GM21526 (cell line): ENCODE results near the gene SLC6A4.
"Not testable (repeated sequence)": the region's sequence is repeated elsewhere in the genome, so short reads cannot be mapped to it uniquely, and the experiment has no call there.

Source experiments
- ATAC-seq: cut with Tn5 transposase; IDR thresholded peaks from one replicate; pipeline ENCODE4 v1.9.1; 2021; ENCODE audit warnings: moderate library complexity; ENCODE audit not compliant: unreplicated experiment, low FRiP score

SLC6A4 gene

DNA sequence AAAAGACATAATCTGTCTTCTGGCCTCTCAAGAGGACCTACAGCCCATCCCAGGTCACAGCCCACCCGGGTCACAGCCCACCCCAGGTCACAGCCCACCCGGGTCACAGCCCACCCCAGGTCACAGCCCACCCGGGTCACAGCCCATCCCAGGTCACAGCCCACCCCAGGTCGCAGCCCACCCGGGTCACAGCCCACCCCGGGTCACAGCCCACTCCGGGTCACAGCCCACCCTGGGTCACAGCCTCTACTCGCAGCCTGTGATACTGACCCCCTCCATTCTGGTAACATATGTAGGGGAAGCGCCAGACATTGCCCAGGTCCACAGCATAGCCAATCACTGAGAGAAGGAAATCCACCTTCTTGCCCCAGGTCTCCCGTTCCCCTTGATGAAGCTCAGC lies 14.2 kb downstream of the SLC6A4 start:
- ATAC-seq, result no peak

DNA sequence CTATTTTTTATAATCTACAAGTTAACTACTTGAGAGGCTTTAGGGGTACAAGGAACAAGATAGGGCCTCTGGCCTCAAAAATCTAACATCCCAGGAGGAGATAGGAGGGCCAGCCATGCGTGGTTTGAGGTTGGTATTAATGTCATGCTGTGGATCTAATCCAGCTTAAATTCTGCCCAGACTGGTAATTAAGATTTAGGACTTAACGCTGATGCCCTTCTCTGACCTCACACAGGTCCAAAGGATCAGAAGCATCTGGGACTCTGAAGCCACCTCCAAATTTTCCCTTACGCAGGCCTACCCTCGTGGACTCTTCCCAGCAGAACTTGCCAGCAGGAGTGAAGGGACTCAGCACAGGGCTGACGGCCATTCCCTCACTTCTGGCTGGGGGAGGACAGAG lies 15.1 kb downstream of the SLC6A4 start:
- ATAC-seq, result no peak

DNA sequence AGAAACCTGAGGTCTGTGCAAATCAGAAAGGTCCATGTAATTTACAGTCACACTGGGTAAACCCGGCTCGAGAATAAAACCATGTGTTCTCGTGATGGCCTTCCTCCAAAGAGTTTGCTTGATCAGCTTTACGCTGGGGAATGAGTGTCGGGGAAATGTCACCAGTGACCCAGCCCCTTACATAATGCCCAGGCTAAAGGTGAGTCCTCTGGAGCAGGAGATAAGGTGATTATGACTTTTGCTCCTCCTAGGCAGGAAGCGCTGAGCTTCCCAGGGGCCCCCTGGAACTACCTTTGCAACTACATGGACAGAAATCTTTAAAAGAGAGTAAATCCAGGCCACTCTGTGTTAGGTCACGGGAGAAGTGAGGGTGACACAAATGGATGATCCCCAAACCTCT lies 15.7 kb downstream of the SLC6A4 start:
- ATAC-seq, result no peak

DNA sequence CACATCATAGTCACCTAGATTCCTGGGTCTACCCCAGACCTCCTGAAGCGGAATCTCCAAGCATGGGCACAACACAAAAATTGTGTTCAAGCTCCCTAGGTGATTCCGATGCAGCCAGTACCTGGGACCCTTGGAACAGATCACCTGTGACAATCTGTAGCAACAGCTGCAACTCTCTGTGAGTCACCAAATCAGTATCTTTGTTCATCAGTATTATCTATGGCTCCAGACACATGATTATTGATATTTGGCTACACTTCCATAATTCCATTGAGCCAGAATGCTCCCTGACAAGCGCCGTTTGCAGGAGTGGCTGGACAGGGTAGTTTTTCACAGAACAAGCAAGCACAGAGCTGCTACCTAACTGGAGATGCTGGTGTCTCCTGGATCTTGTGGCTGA lies 16.2 kb downstream of the SLC6A4 start:
- ATAC-seq, result no peak

DNA sequence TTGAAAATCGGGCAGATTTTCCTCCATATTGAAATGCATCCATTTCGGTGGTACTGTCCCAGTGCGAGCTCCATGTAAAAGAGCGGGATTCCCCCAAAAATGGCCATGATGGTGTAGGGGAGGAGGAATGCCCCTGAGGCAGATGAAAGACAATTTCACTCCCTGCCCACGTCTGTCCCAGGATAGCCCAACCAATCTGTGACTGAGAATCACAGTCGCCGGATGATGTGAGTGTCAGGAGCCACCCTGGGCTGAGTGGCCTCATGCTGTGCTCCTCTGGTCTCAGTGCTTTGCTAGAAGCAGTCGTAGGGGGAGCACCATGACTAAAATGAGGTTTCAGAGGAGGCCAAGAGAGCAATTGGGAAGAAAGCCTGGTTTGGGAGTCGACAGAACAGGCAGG lies 16.7 kb downstream of the SLC6A4 start:
- ATAC-seq, result no peak

DNA sequence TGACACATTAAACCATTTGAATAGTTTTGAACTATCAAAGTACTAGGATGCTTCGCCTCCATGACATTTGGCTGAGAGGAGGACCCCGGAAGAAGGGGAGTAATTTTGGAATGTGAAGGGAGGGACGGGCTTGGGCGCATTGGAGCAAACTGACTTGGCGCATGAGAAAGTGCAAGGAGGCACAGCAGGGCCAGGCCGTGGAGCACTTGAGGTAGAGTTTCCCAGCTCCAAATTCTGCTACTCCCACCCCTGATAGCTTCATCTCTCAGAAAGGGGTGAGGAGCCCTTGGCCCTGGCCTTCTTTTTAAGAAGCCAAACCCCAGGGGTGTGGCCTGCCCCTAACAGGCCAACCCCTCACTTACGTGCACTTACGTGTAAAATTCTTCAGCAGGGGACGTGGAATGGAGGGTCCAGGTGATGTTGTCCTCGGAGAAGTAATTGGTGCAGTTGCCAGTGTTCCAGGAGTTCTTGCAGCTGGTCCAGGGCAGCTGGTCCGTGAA lies 17.7 kb downstream of the SLC6A4 start:
- ATAC-seq, result no peak

DNA sequence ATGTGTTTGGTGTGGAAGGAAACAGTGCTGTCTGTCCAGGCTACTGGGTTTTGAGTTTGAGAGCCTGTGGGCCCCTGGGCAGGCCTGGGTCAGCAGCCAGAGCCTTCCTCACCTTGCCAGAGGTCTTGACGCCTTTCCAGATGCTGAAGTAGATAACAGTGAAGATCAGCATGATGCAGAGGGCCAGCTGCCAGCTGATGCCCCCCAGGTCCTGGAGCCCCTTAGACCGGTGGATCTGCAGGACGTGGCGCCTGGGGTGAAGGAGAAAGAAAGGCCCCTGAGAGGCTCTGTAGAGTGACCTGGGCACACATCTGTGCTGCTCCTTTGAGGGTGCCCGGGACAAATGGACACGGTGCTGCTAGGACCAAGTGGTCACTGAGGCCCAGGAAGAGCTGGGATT lies 18.4 kb downstream of the SLC6A4 start:
- no peak for ATAC-seq

DNA sequence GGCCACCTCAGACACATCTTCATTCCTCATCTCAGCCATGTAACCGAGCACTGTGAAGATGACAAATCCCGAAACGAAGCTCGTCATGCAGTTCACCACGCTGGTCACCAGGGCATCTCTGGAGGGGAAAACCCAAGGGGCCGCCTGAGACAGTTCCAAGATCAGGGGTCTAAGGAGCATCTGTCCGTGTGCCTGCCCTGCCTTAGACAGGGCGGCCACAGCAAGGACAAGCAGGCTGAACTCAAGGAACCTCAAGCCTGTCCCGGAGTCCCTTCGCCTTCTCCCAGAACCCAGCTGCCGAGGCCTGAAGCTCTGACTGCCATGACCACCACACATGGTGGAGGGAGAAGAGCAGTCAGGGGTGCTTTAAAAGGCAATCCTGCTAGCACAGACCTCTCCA lies 22.7 kb downstream of the SLC6A4 start:
- no peak for ATAC-seq

DNA sequence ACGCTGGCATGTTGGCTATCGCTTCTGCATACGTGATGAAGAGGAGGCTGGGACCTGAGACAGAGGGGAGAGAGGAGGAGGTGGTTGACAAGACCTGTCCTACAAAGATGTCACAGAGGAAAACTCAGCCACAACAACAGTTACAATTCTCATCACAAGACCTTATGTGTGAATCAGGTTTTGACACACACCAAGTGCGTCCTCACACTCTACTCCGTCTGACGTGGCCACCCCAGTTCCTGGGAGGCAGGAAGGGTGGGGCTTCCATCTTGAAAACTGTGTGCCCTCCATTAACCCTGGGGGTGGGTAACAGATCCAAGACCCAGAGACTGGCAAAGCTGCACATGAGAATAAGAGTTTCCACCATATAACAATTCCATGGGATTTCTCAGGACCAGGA lies 24.1 kb downstream of the SLC6A4 start:
- ATAC-seq, result no peak

DNA sequence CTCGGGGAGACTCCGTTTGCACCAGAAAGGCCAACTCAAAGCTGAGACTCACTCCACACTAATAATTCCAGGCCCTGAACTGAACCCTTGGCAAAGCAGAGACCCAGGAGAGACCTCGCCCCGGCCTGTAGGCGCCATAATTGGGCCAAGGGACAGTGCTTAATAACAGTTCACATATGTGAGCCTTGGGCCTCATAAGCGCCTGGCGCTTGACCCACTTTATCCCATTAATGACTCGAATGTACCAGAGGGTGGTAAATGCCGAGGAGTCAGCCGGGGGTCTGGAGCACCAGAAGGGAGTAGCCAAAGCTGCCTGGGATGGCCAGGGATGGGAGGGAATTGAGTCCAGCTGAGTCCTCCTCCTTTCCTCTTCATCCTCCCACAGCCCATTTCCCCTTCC lies 24.6 kb downstream of the SLC6A4 start:
- no peak for ATAC-seq

DNA sequence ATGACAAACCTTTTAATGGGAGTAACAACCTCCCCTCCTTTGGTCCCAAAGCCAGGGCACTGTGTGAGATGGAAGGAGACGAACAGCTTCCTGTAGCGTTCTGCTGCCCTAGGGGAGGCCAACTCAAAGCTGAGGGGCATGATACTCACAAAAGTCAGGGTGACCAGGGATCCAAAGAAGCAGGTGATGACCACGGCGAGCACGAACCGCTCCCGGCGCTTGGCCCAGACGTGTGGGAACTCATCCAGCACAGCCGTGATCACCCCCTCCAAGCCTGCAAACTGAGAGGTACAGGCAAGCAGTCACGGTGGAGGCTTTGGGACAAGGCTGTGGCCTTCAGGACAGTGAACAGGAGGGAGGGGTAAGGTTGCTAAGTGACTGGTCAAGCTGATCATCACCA lies 25.1 kb downstream of the SLC6A4 start:
- no peak for ATAC-seq

DNA sequence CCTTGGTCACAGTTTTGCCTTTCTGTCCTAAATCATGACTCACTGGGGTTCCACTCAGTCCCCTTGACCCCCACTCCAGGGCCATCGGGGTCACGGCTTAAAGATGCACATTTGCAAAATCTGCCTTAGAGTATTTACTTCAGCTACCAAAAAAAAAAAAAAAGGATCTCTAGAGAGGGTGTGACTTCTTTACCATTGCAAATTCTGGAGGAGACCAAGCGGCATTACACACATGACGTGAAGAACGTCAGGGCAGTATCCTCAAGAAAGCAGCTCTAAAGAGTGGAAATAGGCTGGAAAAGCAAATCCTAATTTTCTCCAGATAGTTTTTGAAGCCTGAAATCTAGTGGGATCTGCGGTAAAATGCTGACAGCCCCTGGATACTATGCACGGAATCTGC lies 25.6 kb downstream of the SLC6A4 start:
- no peak for ATAC-seq

DNA sequence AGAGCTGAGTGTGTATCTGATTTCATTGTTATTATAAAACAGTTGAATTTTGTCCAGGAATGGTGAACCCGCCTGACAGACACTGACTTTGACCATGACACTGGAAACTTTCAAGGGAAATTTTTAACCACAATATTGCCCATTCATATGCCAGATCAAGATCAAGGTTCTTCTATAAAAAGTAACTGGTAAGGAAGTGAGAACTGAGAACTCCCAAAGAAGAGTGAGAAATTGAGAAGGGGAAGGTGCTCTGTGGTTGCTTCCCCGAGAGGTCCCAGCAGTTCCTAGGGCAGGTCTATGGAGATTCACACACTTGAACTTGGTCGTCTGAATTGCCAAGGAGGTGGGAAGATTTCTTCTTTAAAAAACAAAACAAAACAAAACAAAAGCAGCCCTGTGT lies 27.3 kb downstream of the SLC6A4 start:
- no peak for ATAC-seq

DNA sequence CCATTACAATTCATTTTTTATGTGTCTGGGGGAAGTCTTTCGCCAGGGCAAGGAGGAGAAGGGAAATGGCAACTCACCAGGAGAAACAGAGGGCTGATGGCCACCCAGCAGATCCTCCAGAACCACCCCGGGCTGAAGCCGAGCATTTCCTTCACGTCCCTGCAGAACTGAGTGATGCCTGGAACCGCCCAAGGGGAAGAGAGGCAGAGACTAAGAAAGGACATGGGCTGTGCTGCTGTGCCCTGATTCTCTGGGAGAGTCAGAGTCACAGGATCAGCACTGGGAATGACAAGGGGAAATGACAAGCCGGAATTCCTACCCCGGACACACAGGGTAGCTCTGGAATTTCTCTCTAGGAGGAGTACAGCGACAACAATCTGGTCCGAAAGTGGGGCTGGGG lies 27.8 kb downstream of the SLC6A4 start:
- ATAC-seq, result no peak

DNA sequence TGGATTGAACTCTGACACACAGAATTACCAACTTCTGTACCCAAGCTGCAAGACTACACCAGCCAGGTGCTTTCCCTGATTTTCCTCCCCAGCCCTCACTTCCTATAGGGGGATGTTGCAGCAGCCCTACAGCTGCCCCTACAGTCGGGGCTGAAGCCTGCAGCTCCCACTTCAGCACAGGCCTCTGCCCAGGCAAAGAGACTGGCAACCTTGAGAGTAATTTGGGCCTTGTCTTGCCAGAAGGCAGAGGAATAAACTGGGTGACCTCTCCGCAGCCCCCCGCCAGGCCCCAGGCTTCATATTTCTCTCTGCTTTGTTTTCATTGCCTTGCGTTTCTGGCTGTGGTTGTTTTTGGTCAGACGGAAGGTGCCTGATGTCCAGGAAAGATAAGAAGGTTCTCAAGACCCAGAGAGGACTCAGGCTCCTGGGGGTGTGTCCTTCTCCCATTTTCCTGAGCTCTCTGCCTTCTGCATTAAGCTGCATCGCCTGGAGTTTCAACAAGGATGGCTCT lies 32.0 kb downstream of the SLC6A4 start:
- ATAC-seq, result no peak

DNA sequence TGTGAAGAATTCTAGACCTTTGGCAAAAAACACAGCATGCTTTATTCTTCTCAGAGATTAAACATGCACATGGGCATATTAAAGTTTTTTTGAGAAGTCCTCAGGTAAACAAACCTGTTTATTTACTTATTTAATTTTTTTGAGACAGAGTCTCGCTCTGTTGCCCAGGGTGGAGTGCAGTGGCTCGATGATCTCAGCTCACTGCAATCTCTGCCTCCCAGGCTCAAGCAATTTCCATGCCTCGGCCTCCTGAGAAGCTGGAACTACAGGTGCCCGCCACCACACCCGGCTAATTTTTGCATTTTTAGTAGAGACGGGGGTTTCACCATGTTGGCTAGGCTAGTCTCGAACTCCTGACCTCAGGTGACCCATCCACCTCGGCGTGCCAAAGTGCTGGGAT lies 34.8 kb downstream of the SLC6A4 start:
- not testable (repeated sequence) for ATAC-seq

DNA sequence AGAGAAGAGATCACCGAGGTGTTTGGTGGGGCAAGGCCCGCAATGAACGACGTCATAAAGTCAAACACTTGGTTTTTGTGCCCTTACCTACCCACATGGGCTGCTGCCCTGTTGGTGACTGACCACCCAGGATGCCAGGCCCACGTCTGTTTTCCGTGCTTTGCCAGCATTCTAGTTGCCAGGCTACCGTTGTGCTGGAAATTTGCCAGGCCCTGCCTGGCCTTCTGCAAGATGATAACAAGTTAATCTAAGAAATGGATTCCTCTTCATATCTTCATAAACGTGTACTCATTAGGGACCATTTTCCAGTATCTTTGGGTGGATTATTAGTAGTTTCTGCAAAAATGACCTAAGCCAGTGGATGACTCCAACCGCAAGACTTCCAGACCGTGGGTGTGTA lies 35.4 kb downstream of the SLC6A4 start:
- no peak for ATAC-seq

DNA sequence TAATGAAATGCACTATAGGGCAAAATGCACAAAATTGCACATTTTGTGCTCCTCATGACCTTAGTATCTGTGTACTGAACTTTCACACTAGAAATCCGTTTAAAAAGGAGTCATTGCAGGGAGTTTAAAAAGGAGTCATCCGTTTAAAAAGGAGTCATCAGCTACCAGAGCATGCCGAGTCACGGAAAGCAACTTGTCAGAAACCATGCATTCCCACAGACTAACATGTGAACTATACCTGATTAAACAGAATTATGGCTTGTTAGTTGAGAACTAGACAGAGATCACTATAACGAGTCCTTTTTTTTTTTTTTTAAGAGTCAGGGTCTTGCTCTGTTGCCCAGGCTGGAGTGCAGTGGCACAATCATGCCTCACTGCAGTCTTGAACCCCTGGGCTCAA lies 35.9 kb downstream of the SLC6A4 start:
- ATAC-seq, result no peak

DNA sequence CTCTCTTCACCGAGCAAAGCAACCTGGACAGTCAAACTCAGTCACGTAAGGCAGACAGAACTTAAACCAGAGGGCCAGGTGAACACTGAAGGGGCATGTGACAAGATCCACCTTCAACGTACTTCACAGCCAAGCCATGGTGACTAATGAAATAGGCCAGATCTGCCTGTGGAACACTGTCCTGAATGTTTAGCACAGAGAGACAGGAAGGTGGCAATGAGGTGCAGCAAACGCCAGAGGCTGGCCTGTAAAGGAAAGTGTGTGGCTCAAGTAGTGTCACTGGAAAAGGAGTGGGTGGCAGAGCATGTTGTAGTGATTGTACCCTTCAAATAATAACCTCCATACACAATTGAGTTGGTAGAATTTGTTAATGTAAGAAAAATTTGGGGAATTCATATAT lies 38.1 kb downstream of the SLC6A4 start:
- no peak for ATAC-seq

DNA sequence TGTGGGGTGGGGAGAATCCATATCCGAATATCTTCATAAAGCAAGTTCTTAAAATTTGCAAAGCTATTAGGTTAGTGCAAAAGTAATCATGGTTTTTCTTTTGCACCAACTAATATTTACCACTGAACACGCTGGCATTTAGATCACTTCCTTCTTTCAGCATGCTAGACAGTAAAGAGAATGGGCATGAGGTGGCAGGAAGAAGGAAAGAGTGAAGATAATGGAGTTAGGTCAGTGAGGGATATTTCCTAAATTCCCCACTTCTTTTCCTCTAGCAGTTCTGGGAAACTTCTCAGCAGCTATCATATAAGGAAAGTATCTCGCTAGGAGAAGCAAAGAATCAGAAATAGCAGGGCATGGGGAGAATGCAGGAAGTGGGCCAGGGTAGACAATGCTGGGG lies 39.0 kb downstream of the SLC6A4 start:
- ATAC-seq, result no peak

DNA sequence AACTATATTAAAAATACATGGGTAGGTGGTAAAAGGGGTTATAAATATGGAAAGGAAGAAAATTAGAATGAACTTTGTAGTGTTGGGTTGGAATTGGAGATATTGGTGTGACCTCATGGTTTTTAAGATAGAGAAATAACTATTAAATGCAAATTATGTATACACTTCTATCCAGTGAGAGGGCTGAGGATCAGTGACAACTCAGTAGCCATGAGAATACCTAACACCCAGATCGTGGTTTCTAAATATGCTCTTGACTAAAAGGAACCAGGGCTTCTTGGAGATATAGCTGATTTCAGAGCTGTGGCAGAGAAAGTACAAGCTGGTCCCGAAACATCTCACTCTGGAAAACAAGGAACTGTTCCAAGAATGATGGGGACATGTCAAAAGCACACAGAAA lies 44.4 kb downstream of the SLC6A4 start:
- no peak for ATAC-seq

DNA sequence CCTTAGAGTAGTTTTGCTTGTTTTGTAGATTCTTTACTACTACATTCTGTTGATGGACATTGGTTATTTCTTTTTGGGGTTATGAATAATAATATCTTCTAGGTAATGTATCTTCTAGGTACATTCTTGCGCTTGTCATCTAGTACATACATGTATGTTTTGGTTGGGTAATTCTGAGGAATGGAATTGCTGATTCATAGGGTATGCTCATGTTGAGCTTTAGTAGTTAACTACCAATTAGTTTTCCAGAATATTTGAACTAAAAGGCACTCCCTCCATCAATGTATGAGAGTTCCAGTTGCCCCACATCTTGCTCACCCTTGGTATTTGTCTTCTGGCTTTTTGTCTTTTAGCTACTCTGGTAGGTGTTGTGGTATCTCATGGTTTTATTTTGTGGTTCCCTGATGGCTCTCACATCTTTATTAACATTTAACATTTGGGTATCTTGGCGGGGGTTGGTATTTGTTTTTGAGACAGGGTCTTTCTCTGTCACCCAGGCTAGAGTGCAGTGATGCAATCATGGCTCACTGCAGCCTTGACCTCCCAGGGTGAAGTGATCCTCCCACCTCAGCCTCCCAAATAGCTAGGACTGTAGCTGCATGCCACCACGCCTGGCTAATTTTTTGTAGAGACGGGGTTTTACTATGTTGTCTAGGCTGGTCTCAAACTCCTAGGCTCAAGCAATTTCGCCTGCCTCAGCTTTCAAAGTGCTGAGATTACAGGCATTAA lies 47.1 kb downstream of the SLC6A4 start:
- no peak for ATAC-seq

DNA sequence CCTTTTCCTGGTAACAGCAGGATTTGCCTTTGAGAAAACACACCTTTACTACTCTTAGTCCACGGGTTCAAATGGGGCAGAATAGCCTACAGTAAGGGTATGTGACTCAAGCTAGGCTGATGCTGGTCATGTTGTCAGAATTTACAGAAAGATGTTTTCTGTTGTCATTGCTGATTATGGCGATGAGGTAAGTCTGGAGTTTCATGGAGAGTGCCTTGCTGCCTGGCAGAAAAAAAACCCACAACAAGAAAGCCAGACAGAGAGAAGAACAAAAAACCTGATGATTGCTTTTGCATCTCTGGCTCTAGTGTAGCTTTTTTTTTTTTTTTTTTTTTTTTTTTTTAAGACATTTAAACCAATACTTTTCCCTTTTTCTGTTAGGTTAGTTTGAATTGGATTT lies 47.9 kb downstream of the SLC6A4 start:
- no peak for ATAC-seq
